Measurements from ENCODE around the gene ANKRD40. TPM values are rescaled to one million over a fixed set of nuclear protein-coding genes. Genes with fewer than 3 reads are reported as not detected.

ANKRD40 gene
- total and polyA plus RNA-seq, 2 donors (not counting 1 experiment from before 2014, with no cell fraction given) = 13.7 to 35.3 TPM

DNA sequence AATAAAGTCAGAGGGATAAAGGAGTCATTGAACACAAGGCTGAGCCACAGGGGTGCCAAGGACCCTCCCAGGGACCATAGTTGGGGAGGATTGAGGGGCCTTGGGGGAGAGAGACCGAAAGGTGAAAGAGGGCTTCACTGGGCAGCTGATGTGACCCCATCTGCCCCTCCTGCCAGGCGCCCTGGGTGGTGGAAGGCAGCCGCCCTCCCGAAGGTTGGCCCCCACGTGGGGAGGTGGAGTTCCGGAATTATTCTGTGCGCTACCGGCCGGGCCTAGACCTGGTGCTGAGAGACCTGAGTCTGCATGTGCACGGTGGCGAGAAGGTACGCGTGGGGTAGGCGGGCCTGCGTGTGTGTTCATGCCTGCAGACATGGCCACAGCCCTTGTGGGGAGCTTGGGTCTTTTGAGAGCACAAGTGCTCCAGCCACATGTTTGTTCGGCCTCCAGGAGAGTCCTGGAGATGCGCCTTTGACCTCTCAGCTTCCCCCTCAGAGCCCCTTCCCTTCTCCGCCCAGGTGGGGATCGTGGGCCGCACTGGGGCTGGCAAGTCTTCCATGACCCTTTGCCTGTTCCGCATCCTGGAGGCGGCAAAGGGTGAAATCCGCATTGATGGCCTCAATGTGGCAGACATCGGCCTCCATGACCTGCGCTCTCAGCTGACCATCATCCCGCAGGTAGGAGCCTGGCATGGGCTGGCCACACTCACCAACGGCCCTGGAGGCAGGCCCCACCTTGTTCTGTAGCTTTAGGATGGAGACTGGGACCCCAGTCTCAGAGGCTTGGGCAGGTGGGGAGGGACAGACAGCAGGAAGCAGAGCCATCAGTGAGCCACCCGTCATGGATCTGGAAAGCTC is 24.1 kb downstream of the ANKRD40 start:
- peaks cover 36% of the 10 kb centered on the region for H3K27me3 Mint-ChIP-seq

DNA sequence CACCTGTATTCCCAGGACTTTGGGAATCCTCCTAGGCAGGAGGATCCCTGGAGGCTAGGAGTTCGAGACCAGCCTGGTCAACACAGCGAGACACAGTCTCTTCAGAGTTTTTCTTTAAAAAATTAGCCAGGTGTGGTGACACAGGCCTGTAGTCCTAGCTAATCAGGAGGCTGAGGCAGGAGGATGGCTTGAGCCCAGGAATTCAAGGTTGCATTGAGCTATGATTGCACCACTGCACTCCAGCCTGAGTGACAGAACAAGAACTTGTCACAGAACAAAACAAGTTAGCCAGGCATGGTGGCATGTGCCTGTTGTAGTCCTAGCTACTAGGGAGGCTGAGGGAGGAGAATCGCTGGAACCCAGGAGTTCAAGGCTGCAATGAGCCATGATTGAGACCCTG is 24.8 kb downstream of the ANKRD40 start:
- no peaks in the 10 kb centered on the region for H3K9me3 Mint-ChIP-seq (ENCODE audit: insufficient read depth)
- Histone ChIP-seq H3K27ac (ENCODE audit: low read length in 2 of 2) (no peak overlapping the region), H2AFZ (ENCODE audit: insufficient read depth, low read depth, low read length, poor library complexity, severe bottlenecking) (no peak overlapping the region), H3K79me2 (ENCODE audit: control insufficient read depth, insufficient read depth, low read length) (no peaks in the 10 kb centered on the region), H3K4me3 (ENCODE audit: control extremely low read depth in 1 of 5, extremely low read depth in 1 of 5, insufficient read depth in 1 of 5, low read depth in 2 of 5, low read length in 4 of 5) (no peak overlapping the region), H3K9ac (ENCODE audit: low read length) (no peak overlapping the region), H3K4me1 (ENCODE audit: control insufficient read depth in 2 of 2, insufficient read depth in 2 of 2, low read length in 2 of 2) (peaks cover 0 to 3% of the 10 kb centered on the region in 2 donors), H3K4me2 (replicated peaks; ENCODE audit: low read depth, low read length, poor library complexity, severe bottlenecking) (no peak overlapping the region), H4K20me1 (ENCODE audit: control insufficient read depth, insufficient read depth, low read length, poor library complexity, severe bottlenecking) (no peaks in the 10 kb centered on the region), H3K27me3 (replicated peaks in 1 of 4; ENCODE audit: control extremely low read depth in 1 of 4, control insufficient read depth in 3 of 4, insufficient read depth in 4 of 4, low read length in 3 of 4) (peaks cover 0 to 4% (median 0%) of the 10 kb centered on the region in 4 experiments), H3K36me3 (replicated peaks in 1 of 2; ENCODE audit: control extremely low read depth in 1 of 2, control insufficient read depth in 1 of 2, extremely low read depth in 1 of 2, insufficient read depth in 2 of 2, low read length in 1 of 2) (no peaks in the 10 kb centered on the region), H3K9me3 (ENCODE audit: control extremely low read depth in 1 of 3, control insufficient read depth in 2 of 3, insufficient read depth in 1 of 3, low read length in 2 of 3) (no peaks in the 10 kb centered on the region)
- ChIA-PET POLR2A (no interaction called here), CTCF (no interaction called here)
- WGBS (ENCODE audit: insufficient coverage) = 93% methylated on average over 3 of the region's 3 CpGs
- TF ChIP-seq, protein P1, sequence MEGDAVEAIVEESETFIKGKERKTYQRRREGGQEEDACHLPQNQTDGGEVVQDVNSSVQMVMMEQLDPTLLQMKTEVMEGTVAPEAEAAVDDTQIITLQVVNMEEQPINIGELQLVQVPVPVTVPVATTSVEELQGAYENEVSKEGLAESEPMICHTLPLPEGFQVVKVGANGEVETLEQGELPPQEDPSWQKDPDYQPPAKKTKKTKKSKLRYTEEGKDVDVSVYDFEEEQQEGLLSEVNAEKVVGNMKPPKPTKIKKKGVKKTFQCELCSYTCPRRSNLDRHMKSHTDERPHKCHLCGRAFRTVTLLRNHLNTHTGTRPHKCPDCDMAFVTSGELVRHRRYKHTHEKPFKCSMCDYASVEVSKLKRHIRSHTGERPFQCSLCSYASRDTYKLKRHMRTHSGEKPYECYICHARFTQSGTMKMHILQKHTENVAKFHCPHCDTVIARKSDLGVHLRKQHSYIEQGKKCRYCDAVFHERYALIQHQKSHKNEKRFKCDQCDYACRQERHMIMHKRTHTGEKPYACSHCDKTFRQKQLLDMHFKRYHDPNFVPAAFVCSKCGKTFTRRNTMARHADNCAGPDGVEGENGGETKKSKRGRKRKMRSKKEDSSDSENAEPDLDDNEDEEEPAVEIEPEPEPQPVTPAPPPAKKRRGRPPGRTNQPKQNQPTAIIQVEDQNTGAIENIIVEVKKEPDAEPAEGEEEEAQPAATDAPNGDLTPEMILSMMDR (IDR thresholded peaks at IDR 0.05) = no peak
- no peak for TF ChIP-seq EZH2 (IDR thresholded peaks at IDR 0.05; ENCODE audit: borderline replicate concordance, insufficient read depth, low read depth, low read length, poor library complexity, severe bottlenecking)
- intact Hi-C loops (cut with micrococcal nuclease) = no loop called here
- no peak for ATAC-seq (ENCODE audit: low read depth)
- H3K27ac Mint-ChIP-seq = no peak overlapping the region
- no peak overlapping the region for H3K4me3 Mint-ChIP-seq
- DNase-seq = no peak
- peaks cover 36% of the 10 kb centered on the region for H3K27me3 Mint-ChIP-seq
- H3K4me1 Mint-ChIP-seq = peaks cover 4% of the 10 kb centered on the region

More for the DNA sequence above, 24.1 kb downstream of the ANKRD40 start:
- Mint-ChIP-seq H3K4me1 (peaks cover 4% of the 10 kb centered on the region), H3K4me3 (no peak overlapping the region), H3K9me3 (ENCODE audit: insufficient read depth) (no peaks in the 10 kb centered on the region), H3K27ac (no peak overlapping the region)
- Histone ChIP-seq H3K36me3 (replicated peaks in 1 of 2; ENCODE audit: control extremely low read depth in 1 of 2, control insufficient read depth in 1 of 2, extremely low read depth in 1 of 2, insufficient read depth in 2 of 2, low read length in 1 of 2) (no peaks in the 10 kb centered on the region), H3K27me3 (replicated peaks in 1 of 4; ENCODE audit: control extremely low read depth in 1 of 4, control insufficient read depth in 3 of 4, insufficient read depth in 4 of 4, low read length in 3 of 4) (peaks cover 0 to 4% (median 0%) of the 10 kb centered on the region in 4 experiments), H3K4me2 (replicated peaks; ENCODE audit: low read depth, low read length, poor library complexity, severe bottlenecking) (no peak overlapping the region), H3K9me3 (ENCODE audit: control extremely low read depth in 1 of 3, control insufficient read depth in 2 of 3, insufficient read depth in 1 of 3, low read length in 2 of 3) (no peaks in the 10 kb centered on the region), H3K4me1 (ENCODE audit: control insufficient read depth in 2 of 2, insufficient read depth in 2 of 2, low read length in 2 of 2) (peaks cover 0 to 3% of the 10 kb centered on the region in 2 donors), H3K9ac (ENCODE audit: low read length) (no peak overlapping the region), H4K20me1 (ENCODE audit: control insufficient read depth, insufficient read depth, low read length, poor library complexity, severe bottlenecking) (no peaks in the 10 kb centered on the region), H3K27ac (ENCODE audit: low read length in 2 of 2) (no peak overlapping the region), H3K4me3 (ENCODE audit: control extremely low read depth in 1 of 5, extremely low read depth in 1 of 5, insufficient read depth in 1 of 5, low read depth in 2 of 5, low read length in 4 of 5) (no peak overlapping the region), H2AFZ (ENCODE audit: insufficient read depth, low read depth, low read length, poor library complexity, severe bottlenecking) (no peak overlapping the region), H3K79me2 (ENCODE audit: control insufficient read depth, insufficient read depth, low read length) (no peaks in the 10 kb centered on the region)
- DNase-seq = no peak
- CTCF ChIA-PET = no interaction called here
- intact Hi-C loops (cut with micrococcal nuclease) = no loop called here
- POLR2A ChIA-PET = no interaction called here
- no peak for ATAC-seq (ENCODE audit: low read depth)
- WGBS (ENCODE audit: insufficient coverage) = 92% methylated on average over 28 of the region's 28 CpGs
- no peak for TF ChIP-seq EZH2 (IDR thresholded peaks at IDR 0.05; ENCODE audit: borderline replicate concordance, insufficient read depth, low read depth, low read length, poor library complexity, severe bottlenecking)
- TF ChIP-seq, protein P1 (IDR thresholded peaks at IDR 0.05) = no peak

Data from B cell (primary cell).